ENCODE data around the gene CBX3. TPM values are rescaled to one million over a fixed set of nuclear protein-coding genes. Genes with fewer than 3 reads are reported as not detected.
"Not testable (repeated sequence)": the region's sequence is repeated elsewhere in the genome, so short reads cannot be mapped to it uniquely, and the experiment has no call there.

The CBX3 gene
- total and polyA plus RNA-seq, 4 donors: 74.8 to 143 (median 84.8) TPM

DNA sequence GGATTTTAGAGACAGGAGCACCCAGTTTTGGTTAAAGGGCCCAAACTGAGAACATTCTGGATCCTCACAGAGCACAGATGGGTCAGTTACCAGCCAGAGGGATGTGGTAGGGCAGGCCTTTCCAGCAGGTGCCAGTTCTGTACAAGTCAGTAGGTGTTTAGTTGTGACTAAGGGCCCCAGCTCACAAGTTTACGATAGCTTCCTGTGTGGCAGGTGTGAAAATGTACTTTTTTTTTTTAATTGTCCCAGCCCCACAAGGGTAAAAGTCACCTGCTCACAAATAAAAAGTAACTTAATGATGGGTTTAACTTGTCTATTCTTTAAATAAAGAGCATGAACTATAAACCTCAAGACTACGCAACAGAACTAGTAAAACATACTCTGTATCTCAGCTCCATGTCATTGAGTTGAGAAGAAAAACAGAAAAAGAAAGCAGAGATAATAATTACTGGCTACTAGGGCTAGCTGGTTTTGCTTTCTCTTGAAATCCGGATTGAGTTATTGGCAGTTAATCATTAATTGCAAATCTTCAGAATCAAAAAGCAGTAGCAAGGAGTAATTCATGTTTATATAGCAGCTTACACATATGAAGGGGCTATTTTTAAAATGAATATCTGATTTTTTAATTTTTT lies 34.1 kb upstream of the CBX3 start:
- H3K27ac ChIP-seq (ENCODE audit: low read depth in 1 of 2, low read length in 2 of 2): no peak overlapping the region
- DNase-seq: no peak
- no peaks in the 10 kb centered on the region for H3K4me1 ChIP-seq (ENCODE audit: control insufficient read depth in 1 of 2, insufficient read depth in 2 of 2, low read length in 2 of 2)
- WGBS, 2 donors: 91 to 94% methylated on average over 3 of the region's 3 CpGs
- no peak for ATAC-seq (ENCODE audit: low FRiP score)
- no peaks in the 10 kb centered on the region for H3K27me3 ChIP-seq (ENCODE audit: control insufficient read depth in 1 of 2, insufficient read depth in 2 of 2, low read length in 1 of 2)
- H3K9me3 ChIP-seq (ENCODE audit: control insufficient read depth, low read length): no peaks in the 10 kb centered on the region
- H3K36me3 ChIP-seq (ENCODE audit: control insufficient read depth in 1 of 2, insufficient read depth in 2 of 2, low read length in 1 of 2): no peaks in the 10 kb centered on the region
- no peak overlapping the region for H3K4me3 ChIP-seq (ENCODE audit: low read length in 2 of 2)
- intact Hi-C loops (cut with DNase I): no loop called here

DNA sequence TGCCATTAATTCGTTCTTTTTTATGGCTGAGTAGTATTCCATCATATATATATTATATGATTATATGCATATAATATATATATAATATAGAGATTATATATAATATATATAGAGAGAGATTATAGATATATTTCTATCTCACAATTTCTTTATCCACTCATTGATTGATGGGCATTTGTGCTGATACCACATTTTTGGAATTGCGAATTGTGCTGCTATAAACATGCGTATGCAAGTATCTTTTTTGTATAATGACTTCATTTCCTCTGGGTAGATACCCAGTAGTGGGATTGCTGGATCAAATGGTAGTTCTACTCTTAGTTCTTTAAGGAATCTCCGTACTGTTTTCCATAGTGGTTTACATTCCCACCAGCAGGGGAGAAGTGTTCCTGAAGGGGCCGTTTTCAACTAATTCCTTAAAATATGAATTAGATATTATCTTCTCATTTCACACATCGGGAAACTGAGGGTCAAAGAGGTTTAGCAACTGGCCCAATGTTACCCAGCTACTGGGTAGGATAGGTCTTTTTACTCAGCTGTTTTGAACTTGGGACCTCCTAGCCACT lies 33.0 kb upstream of the CBX3 start:
- WGBS, 2 donors: 84% methylated on average over 6 of the region's 6 CpGs
- Histone ChIP-seq H3K27ac (ENCODE audit: low read depth in 1 of 2, low read length in 2 of 2) (no peak overlapping the region), H3K9me3 (ENCODE audit: control insufficient read depth, low read length) (no peaks in the 10 kb centered on the region), H3K4me1 (ENCODE audit: control insufficient read depth in 1 of 2, insufficient read depth in 2 of 2, low read length in 2 of 2) (no peaks in the 10 kb centered on the region), H3K4me3 (ENCODE audit: low read length in 2 of 2) (no peak overlapping the region), H3K27me3 (ENCODE audit: control insufficient read depth in 1 of 2, insufficient read depth in 2 of 2, low read length in 1 of 2) (no peaks in the 10 kb centered on the region), H3K36me3 (ENCODE audit: control insufficient read depth in 1 of 2, insufficient read depth in 2 of 2, low read length in 1 of 2) (no peaks in the 10 kb centered on the region)
- DNase-seq (no peak), ATAC-seq (ENCODE audit: low FRiP score) (no peak)
- intact Hi-C loops (cut with DNase I): no loop called here

DNA sequence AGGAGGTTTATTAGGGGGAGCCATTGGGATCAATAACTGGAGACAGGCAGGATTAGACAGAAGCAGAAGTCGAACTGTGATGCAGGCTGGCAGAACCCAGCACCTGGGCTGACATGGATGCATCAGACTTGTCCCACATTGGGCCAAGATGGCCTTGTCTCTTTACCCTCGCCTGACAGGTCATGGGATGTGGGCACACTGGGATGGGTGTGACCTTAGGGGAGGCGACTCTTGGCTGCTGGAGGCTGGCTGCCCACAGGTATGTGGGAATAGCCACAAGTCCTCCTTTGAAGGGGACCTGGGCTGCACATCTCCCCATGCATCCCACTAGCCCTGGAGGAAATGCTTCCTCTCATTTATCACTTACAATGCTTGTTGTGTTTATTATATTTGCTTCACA lies 32.3 kb upstream of the CBX3 start:
- Histone ChIP-seq H3K27me3 (ENCODE audit: control insufficient read depth in 1 of 2, insufficient read depth in 2 of 2, low read length in 1 of 2) (no peaks in the 10 kb centered on the region), H3K4me3 (ENCODE audit: low read length in 2 of 2) (no peak overlapping the region), H3K9me3 (ENCODE audit: control insufficient read depth, low read length) (no peaks in the 10 kb centered on the region), H3K27ac (ENCODE audit: low read depth in 1 of 2, low read length in 2 of 2) (no peak overlapping the region), H3K36me3 (ENCODE audit: control insufficient read depth in 1 of 2, insufficient read depth in 2 of 2, low read length in 1 of 2) (no peaks in the 10 kb centered on the region), H3K4me1 (ENCODE audit: control insufficient read depth in 1 of 2, insufficient read depth in 2 of 2, low read length in 2 of 2) (no peaks in the 10 kb centered on the region)
- intact Hi-C loops (cut with DNase I): no loop called here
- ATAC-seq (ENCODE audit: low FRiP score) (no peak), DNase-seq (no peak)
- WGBS, 2 donors: 89 to 90% methylated on average over 3 of the region's 3 CpGs

DNA sequence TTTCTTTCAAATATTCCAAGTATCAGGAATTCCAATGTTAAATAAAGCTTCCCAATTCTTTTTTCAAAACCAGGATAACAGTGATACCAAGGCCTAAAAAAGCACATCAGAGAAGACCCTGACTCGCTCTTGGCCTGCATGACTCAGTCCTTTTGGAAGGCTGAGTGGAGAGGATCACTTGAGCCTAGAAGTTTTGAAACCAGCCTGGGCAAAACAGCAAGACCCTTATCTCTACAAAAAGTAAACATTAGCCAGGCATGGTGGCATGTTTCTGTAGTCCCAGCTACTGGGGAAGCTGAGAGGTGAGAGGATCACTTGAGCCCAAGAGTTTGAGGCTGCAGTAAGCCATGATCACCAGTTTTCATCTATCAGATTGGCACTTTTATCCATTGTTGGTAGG lies 30.9 kb upstream of the CBX3 start:
- Histone ChIP-seq H3K36me3 (ENCODE audit: control insufficient read depth in 1 of 2, insufficient read depth in 2 of 2, low read length in 1 of 2) (no peaks in the 10 kb centered on the region), H3K9me3 (ENCODE audit: control insufficient read depth, low read length) (no peaks in the 10 kb centered on the region), H3K27ac (ENCODE audit: low read depth in 1 of 2, low read length in 2 of 2) (no peak overlapping the region), H3K4me1 (ENCODE audit: control insufficient read depth in 1 of 2, insufficient read depth in 2 of 2, low read length in 2 of 2) (no peaks in the 10 kb centered on the region), H3K4me3 (ENCODE audit: low read length in 2 of 2) (no peak overlapping the region), H3K27me3 (ENCODE audit: control insufficient read depth in 1 of 2, insufficient read depth in 2 of 2, low read length in 1 of 2) (no peaks in the 10 kb centered on the region)
- 78 to 81% methylated on average over 1 of the region's 1 CpG for WGBS, 2 donors
- ATAC-seq (ENCODE audit: low FRiP score) (no peak), DNase-seq (no peak)
- intact Hi-C loops (cut with DNase I): no loop called here

DNA sequence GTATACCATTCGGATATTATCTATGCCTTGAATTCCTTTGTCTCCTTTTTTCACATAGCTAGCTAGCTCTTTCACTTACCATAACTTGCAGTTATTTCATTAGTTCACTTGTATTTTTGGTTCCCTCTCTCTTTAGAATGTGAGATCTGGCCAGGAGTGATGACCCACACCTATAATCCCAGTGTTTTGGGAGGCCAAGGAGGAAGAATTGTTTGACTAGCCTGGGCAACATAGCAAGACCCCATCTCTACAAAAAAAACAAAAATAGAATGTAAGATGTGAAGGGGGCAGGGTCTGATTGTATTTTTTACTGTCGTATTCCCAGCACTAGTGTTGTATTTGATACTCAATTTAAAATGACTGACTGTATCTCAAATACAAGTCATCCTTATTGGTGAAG lies 29.9 kb upstream of the CBX3 start:
- Histone ChIP-seq H3K4me3 (ENCODE audit: low read length in 2 of 2) (no peak overlapping the region), H3K36me3 (ENCODE audit: control insufficient read depth in 1 of 2, insufficient read depth in 2 of 2, low read length in 1 of 2) (no peaks in the 10 kb centered on the region), H3K27me3 (ENCODE audit: control insufficient read depth in 1 of 2, insufficient read depth in 2 of 2, low read length in 1 of 2) (no peaks in the 10 kb centered on the region), H3K27ac (ENCODE audit: low read depth in 1 of 2, low read length in 2 of 2) (no peak overlapping the region), H3K9me3 (ENCODE audit: control insufficient read depth, low read length) (no peaks in the 10 kb centered on the region), H3K4me1 (ENCODE audit: control insufficient read depth in 1 of 2, insufficient read depth in 2 of 2, low read length in 2 of 2) (no peaks in the 10 kb centered on the region)
- no peak for ATAC-seq (ENCODE audit: low FRiP score)
- no peak for DNase-seq
- intact Hi-C loops (cut with DNase I): no loop called here
- 96 to 97% methylated on average over 2 of the region's 2 CpGs for WGBS, 2 donors

DNA sequence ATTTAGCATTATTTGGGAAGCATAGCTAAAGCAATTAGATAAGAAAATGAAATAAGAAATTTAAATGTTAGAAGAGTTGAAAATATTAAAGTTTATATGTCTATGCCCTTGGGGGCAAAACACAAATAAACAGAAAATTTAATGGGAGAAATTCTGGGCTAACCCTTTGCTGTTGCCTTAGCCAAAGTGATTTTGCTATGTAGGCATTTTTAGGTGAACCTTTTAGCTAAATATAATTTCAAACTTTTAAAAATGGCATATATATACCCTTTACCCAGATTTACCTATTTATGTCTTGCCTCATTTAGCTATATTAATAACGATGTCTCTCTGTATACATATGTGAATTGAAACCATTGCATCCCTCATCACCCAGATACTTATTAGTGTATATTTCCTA lies 29.5 kb upstream of the CBX3 start:
- Histone ChIP-seq H3K9me3 (ENCODE audit: control insufficient read depth, low read length) (no peaks in the 10 kb centered on the region), H3K27ac (ENCODE audit: low read depth in 1 of 2, low read length in 2 of 2) (no peak overlapping the region), H3K36me3 (ENCODE audit: control insufficient read depth in 1 of 2, insufficient read depth in 2 of 2, low read length in 1 of 2) (no peaks in the 10 kb centered on the region), H3K4me1 (ENCODE audit: control insufficient read depth in 1 of 2, insufficient read depth in 2 of 2, low read length in 2 of 2) (no peaks in the 10 kb centered on the region), H3K4me3 (ENCODE audit: low read length in 2 of 2) (no peak overlapping the region), H3K27me3 (ENCODE audit: control insufficient read depth in 1 of 2, insufficient read depth in 2 of 2, low read length in 1 of 2) (no peaks in the 10 kb centered on the region)
- intact Hi-C loops (cut with DNase I): no loop called here
- DNase-seq: no peak
- WGBS, 2 donors: 95% methylated on average over 1 of the region's 1 CpG
- no peak for ATAC-seq (ENCODE audit: low FRiP score)

DNA sequence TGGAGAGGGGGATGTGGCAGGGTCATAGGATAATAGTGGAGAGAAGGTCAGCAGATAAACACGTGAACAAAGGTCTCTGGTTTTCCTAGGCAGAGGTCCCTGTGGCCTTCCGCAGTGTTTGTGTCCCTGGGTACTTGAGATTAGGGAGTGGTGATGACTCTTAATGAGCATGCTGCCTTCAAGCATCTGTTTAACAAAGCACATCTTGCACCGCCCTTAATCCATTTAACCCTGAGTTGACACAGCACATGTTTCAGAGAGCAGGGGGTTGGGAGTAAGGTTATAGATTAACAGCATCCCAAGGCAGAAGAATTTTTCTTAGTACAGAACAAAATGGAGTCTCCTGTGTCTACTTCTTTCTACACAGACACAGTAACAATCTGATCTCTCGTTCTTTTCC lies 25.6 kb upstream of the CBX3 start:
- ATAC-seq (ENCODE audit: low FRiP score); H3K4me3 ChIP-seq (ENCODE audit: low read length in 2 of 2); H3K36me3 ChIP-seq (ENCODE audit: control insufficient read depth in 1 of 2, insufficient read depth in 2 of 2, low read length in 1 of 2); H3K4me1 ChIP-seq (ENCODE audit: control insufficient read depth in 1 of 2, insufficient read depth in 2 of 2, low read length in 2 of 2); H3K9me3 ChIP-seq (ENCODE audit: control insufficient read depth, low read length); H3K27me3 ChIP-seq (ENCODE audit: control insufficient read depth in 1 of 2, insufficient read depth in 2 of 2, low read length in 1 of 2); DNase-seq; H3K27ac ChIP-seq (ENCODE audit: low read depth in 1 of 2, low read length in 2 of 2); intact Hi-C loops (cut with DNase I): not testable (repeated sequence)
- WGBS, 2 donors: 86 to 97% methylated on average over 2 of the region's 4 CpGs

DNA sequence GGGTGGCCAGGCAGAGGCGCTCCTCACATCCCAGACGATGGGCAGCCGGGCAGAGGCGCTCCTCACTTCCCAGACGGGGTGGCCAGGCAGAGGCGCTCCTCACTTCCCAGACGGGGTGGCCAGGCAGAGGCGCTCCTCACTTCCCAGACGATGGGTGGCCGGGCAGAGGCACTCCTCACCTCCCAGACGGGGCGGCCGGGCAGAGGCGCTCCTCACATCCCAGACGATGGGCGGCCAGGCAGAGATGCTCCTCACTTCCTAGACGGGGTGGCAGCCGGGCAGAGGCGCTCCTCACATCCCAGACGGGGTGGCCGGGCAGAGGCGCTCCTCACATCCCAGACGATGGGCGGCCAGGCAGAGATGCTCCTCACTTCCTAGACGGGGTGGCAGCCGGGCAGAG lies 24.8 kb upstream of the CBX3 start:
- H3K4me3 ChIP-seq (ENCODE audit: low read length in 2 of 2); ATAC-seq (ENCODE audit: low FRiP score); H3K27me3 ChIP-seq (ENCODE audit: control insufficient read depth in 1 of 2, insufficient read depth in 2 of 2, low read length in 1 of 2); DNase-seq; intact Hi-C loops (cut with DNase I); H3K36me3 ChIP-seq (ENCODE audit: control insufficient read depth in 1 of 2, insufficient read depth in 2 of 2, low read length in 1 of 2); H3K27ac ChIP-seq (ENCODE audit: low read depth in 1 of 2, low read length in 2 of 2); H3K9me3 ChIP-seq (ENCODE audit: control insufficient read depth, low read length); H3K4me1 ChIP-seq (ENCODE audit: control insufficient read depth in 1 of 2, insufficient read depth in 2 of 2, low read length in 2 of 2): not testable (repeated sequence)
- 98 to 100% methylated on average over 3 to 20 of the region's 26 CpGs for WGBS, 2 donors

DNA sequence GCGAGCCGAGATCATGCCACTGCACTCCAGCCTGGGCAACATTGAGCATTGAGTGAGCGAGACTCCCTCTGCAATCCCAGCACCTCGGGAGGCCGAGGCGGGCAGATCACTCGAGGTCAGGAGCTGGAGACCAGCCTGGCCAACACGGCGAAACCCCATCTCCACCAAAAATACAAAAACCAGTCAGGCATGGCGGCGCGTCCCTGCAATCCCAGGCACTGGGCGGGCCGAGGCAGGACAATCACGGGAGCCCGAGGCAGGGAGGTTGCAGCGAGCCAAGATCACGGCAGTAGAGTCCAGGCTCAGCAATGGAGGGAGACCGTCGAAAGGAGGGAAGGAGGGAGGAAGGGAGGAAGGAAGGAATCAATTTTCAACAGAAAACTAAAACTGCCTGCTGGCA lies 24.3 kb upstream of the CBX3 start:
- H3K36me3 ChIP-seq (ENCODE audit: control insufficient read depth in 1 of 2, insufficient read depth in 2 of 2, low read length in 1 of 2); H3K27ac ChIP-seq (ENCODE audit: low read depth in 1 of 2, low read length in 2 of 2); H3K9me3 ChIP-seq (ENCODE audit: control insufficient read depth, low read length); H3K27me3 ChIP-seq (ENCODE audit: control insufficient read depth in 1 of 2, insufficient read depth in 2 of 2, low read length in 1 of 2); DNase-seq; H3K4me1 ChIP-seq (ENCODE audit: control insufficient read depth in 1 of 2, insufficient read depth in 2 of 2, low read length in 2 of 2); intact Hi-C loops (cut with DNase I); H3K4me3 ChIP-seq (ENCODE audit: low read length in 2 of 2); ATAC-seq (ENCODE audit: low FRiP score): not testable (repeated sequence)
- 92 to 93% methylated on average over 20 of the region's 20 CpGs for WGBS, 2 donors

Data from aorta (tissue), 5 donors.